Tibial nerve (tissue), 4 donors: Measurements from ENCODE around the gene IL6ST.

ENCODE experiments used
- EP300 ChIP-seq, 2 donors: sonication (generic); formaldehyde crosslinking; IDR thresholded peaks; one replicate each; pipeline ENCODE4 v1.6.1; 2017; ENCODE audit warnings: antibody characterized with exemption in 2 of 2, mild to moderate bottlenecking in 1 of 2
- TF ChIP-seq, protein P1 (sequence below), 5 experiments: fragments of 200-600 bp in 3 of 5; fragments of 450-650 bp in 2 of 5; sonication (generic) in 3 of 5; IDR thresholded peaks; one replicate each; pipeline ENCODE4 v1.5.1; 2016 to 2019; ENCODE audit warnings: antibody characterized with exemption in 5 of 5, mild to moderate bottlenecking in 3 of 5, moderate library complexity in 2 of 5

DNA sequence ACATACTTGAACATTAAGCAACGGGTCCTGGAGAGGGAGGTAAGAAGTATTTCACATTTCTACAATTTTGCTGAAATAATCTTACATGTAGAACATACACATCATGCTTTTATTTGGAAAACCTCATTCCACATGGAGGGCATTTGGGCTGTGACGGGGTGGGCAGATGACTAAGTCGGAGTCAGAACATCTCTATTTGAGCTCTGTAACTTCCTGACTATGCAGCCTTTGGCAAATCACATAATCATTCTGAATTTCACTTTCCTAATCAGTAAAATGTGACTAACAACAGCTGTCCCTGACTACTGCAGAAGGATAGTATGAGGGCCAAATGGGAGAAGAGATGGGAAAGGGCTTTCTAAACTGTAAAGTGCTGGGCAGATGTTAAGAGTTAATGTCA lies 17.1 kb upstream of the IL6ST start:
- TF ChIP-seq, protein P1, sequence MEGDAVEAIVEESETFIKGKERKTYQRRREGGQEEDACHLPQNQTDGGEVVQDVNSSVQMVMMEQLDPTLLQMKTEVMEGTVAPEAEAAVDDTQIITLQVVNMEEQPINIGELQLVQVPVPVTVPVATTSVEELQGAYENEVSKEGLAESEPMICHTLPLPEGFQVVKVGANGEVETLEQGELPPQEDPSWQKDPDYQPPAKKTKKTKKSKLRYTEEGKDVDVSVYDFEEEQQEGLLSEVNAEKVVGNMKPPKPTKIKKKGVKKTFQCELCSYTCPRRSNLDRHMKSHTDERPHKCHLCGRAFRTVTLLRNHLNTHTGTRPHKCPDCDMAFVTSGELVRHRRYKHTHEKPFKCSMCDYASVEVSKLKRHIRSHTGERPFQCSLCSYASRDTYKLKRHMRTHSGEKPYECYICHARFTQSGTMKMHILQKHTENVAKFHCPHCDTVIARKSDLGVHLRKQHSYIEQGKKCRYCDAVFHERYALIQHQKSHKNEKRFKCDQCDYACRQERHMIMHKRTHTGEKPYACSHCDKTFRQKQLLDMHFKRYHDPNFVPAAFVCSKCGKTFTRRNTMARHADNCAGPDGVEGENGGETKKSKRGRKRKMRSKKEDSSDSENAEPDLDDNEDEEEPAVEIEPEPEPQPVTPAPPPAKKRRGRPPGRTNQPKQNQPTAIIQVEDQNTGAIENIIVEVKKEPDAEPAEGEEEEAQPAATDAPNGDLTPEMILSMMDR (IDR thresholded peaks at IDR 0.05): no peak
- TF ChIP-seq EP300 (IDR thresholded peaks at IDR 0.05): no peak
